Neuronal stem cell (in vitro differentiated cells): ENCODE data around the gene NSD2. TPM values are rescaled to one million over a fixed set of nuclear protein-coding genes. Genes with fewer than 3 reads are reported as not detected.
A peak's percentile ranks its signal among the peaks of the same experiment; 100 is the strongest.

Experiments used
- DNase-seq: peaks from one replicate; pipeline ENCODE4 v3.0.0-alpha.2; 2013; ENCODE audit warnings: low spot score
- H2AFZ ChIP-seq: one replicate; pipeline ENCODE4 v1.6.1; 2013; ENCODE audit warnings: mild to moderate bottlenecking, low read length, inconsistent platforms
- H2AK5ac ChIP-seq: 2 replicates; pipeline ENCODE4 v1.6.1; 2013; ENCODE audit warnings: low read depth, mild to moderate bottlenecking, inconsistent platforms, low read length, moderate library complexity, mixed read lengths
- H2BK120ac ChIP-seq: 2 replicates; pipeline ENCODE4 v1.6.1; 2013; ENCODE audit warnings: low read depth, mild to moderate bottlenecking, inconsistent platforms, low read length, moderate library complexity, mixed read lengths
- H2BK12ac ChIP-seq: one replicate; pipeline ENCODE4 v1.6.1; 2013; ENCODE audit warnings: low read length, inconsistent platforms
- H2BK15ac ChIP-seq: 2 replicates; pipeline ENCODE4 v1.6.1; 2013; ENCODE audit warnings: mild to moderate bottlenecking, low read length, inconsistent platforms, mixed read lengths
- H2BK5ac ChIP-seq: one replicate; pipeline ENCODE4 v1.6.1; 2013; ENCODE audit warnings: inconsistent platforms, mild to moderate bottlenecking, low read length, moderate library complexity
- H3K14ac ChIP-seq: one replicate; pipeline ENCODE4 v1.6.1; 2013; ENCODE audit warnings: low read length, inconsistent platforms
- H3K18ac ChIP-seq: 2 replicates; pipeline ENCODE4 v1.6.1; 2013; ENCODE audit warnings: low read length, inconsistent platforms
- H3K23ac ChIP-seq: 2 replicates; pipeline ENCODE4 v1.6.1; 2013; ENCODE audit warnings: low read depth, mild to moderate bottlenecking, mixed read lengths, low read length, inconsistent platforms; ENCODE audit not compliant: poor library complexity
- H3K27ac ChIP-seq: replicated peaks from 3 replicates; pipeline ENCODE4 v1.5.1; 2013; ENCODE audit warnings: low read length, inconsistent platforms
- H3K27me3 ChIP-seq, 3 experiments: 2 replicates each; pipeline ENCODE4 v1.6.1; 2013; ENCODE audit warnings: low read length in 3 of 3, mild to moderate bottlenecking in 2 of 3, inconsistent platforms in 1 of 3, low read depth in 1 of 3, mixed read lengths in 1 of 3, moderate library complexity in 1 of 3; ENCODE audit not compliant: control insufficient read depth in 3 of 3, insufficient read depth in 3 of 3
- H3K36me3 ChIP-seq, 2 donors: replicated peaks in 1 of 2; 2 replicates each; pipeline ENCODE4 v1.6.1; 2013; ENCODE audit warnings: low read length in 2 of 2; ENCODE audit not compliant: control insufficient read depth in 2 of 2, insufficient read depth in 2 of 2
- H3K4ac ChIP-seq: 2 replicates; pipeline ENCODE4 v1.6.1; 2013; ENCODE audit warnings: inconsistent platforms, mild to moderate bottlenecking, low read length, moderate library complexity
- H3K4me1 ChIP-seq, 2 donors: 1 replicate in 1 of 2; 2 replicates in 1 of 2; pipeline ENCODE4 v1.6.1; 2013; ENCODE audit warnings: low read length in 2 of 2, low read depth in 1 of 2; ENCODE audit not compliant: control insufficient read depth in 2 of 2, insufficient read depth in 1 of 2
- H3K4me2 ChIP-seq: one replicate; pipeline ENCODE4 v1.6.1; 2013; ENCODE audit warnings: mild to moderate bottlenecking, low read length, inconsistent platforms; ENCODE audit not compliant: insufficient read depth, poor library complexity, severe bottlenecking
- H3K4me3 ChIP-seq, 2 donors: 2 replicates each; pipeline ENCODE4 v1.5.1; 2013; ENCODE audit warnings: low read length in 2 of 2, mild to moderate bottlenecking in 2 of 2, inconsistent platforms in 1 of 2, moderate library complexity in 1 of 2
- H3K79me1 ChIP-seq: one replicate; pipeline ENCODE4 v1.6.1; 2013; ENCODE audit warnings: low read depth, mild to moderate bottlenecking, inconsistent platforms, low read length, moderate library complexity
- H3K9ac ChIP-seq: one replicate; pipeline ENCODE4 v1.6.1; 2013; ENCODE audit warnings: mild to moderate bottlenecking, low read depth, low read length, inconsistent platforms; ENCODE audit not compliant: poor library complexity
- H3K9me3 ChIP-seq, 2 donors: replicated peaks in 1 of 2; 2 replicates each; pipeline versions ENCODE3 to v1.6.1; 2013; ENCODE audit warnings: low read length in 2 of 2, mild to moderate bottlenecking in 2 of 2, inconsistent platforms in 1 of 2, low read depth in 1 of 2, mixed read lengths in 1 of 2, moderate library complexity in 1 of 2; ENCODE audit not compliant: control insufficient read depth in 2 of 2, insufficient read depth in 1 of 2
- H4K8ac ChIP-seq: one replicate; pipeline ENCODE4 v1.6.1; 2013; ENCODE audit warnings: low read depth, mild to moderate bottlenecking, inconsistent platforms, low read length, moderate library complexity
- H4K91ac ChIP-seq: one replicate; pipeline ENCODE4 v1.6.1; 2013; ENCODE audit warnings: low read length, low read depth, mild to moderate bottlenecking, inconsistent platforms; ENCODE audit not compliant: poor library complexity
- WGBS, 2 donors: extraction: QIAGEN DNeasy Blood & Tissue Kit; methylation state at CpG; one replicate each; pipeline ENCODE4 v1.1.7; 2013; ENCODE audit warnings: missing lambda C conversion rate in 2 of 2, mixed read lengths in 1 of 2; ENCODE audit not compliant: insufficient read length in 2 of 2, insufficient replicate concordance in 1 of 2; ENCODE audit errors: extremely low coverage in 2 of 2; 5-methylcytosine and 5-hydroxymethylcytosine counted together
- polyA plus RNA-seq, 2 experiments: library from polyadenylated mRNA; stranded (reverse); fragments of 200-250 nt; gene quantifications; one replicate each; pipeline ENCODE4 v1.2.3, GENCODE V29; 2013

Gene NSD2
- 119 TPM for polyA plus RNA-seq (2013, experiment 1 of 2)
- 115 TPM for polyA plus RNA-seq (2013, experiment 2 of 2)

DNA sequence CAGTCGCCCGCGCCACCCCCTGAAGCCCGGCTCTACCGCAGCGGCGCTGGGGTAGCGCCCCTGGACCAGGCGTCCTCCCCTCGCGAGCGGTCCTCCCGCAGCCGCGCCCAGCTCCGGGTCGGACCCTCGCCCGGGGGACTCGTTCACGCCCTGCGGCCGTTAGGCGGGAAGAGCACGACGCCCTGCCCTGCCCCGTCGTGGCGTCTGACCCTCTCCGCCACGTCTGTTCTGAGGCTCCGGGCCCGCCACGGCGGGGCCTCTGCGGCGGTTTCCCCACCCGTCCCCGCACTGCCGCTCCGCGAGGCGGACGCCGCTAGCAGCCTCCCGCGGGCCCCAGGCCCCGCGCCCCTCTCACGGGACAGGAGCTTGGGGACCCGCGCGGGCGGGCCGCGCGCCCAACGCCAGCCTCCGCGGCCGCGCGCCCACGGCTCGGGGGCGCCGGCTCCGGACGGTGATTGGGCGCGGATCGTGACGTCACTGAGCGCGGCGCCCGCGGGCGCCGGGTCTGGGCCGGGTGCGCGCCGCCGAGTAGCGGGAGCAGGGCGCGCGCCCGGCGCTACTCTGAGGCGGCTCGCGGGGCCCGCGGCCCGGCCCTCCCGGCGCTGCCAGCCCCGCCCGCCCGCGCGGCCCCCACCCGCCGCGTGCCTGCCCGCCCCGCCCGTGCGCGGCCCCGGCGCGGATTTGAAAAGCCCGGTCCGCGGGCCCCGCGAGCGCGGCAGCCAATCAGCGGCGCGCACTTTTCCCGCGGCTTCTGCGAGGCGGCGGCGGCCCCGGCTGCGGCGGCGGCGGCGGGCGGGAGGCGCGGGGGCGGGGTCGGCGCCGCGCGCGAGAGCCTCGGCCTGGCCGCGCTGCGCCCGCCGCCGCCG, at the start of gene NSD2:
Gene NSD2 (plus strand): TSS at position 816 of the 866 bp plus-strand sequence. CDS start 29,262 bp downstream, outside the sequence.
- Histone ChIP-seq H4K8ac (peak within 1 kb of the TSS; percentile 75), H3K23ac (peak within 1 kb of the TSS; percentile 91), H3K4me2 (peak within 1 kb of the TSS; percentile 75), H2BK5ac (peak within 1 kb of the TSS; percentile 98), H2BK120ac (peak within 1 kb of the TSS; percentile 96), H3K79me1 (peaks cover 2% of the 10 kb centered on the region), H3K9me3 (no peaks in the 10 kb centered on the region), H3K4ac (no peak within 1 kb of the TSS), H2AK5ac (peak within 1 kb of the TSS; percentile 96), H2AFZ (peak within 1 kb of the TSS; percentile 84), H3K27ac (peak within 1 kb of the TSS; percentile 94), H3K18ac (peak within 1 kb of the TSS; percentile 99), H3K4me3 (peak within 1 kb of the TSS; percentile 78 to 95), H4K91ac (no peak within 1 kb of the TSS), H2BK15ac (peak within 1 kb of the TSS; percentile 73), H3K27me3 (peaks cover 0 to 2% (median 0%) of the 10 kb centered on the region in 3 experiments), H3K4me1 (peaks cover 15 to 22% of the 10 kb centered on the region in 2 donors), H3K14ac (peak within 1 kb of the TSS; percentile 60), H3K36me3 (peaks cover 2 to 21% of the 10 kb centered on the region in 2 donors), H2BK12ac (no peak within 1 kb of the TSS), H3K9ac (peak within 1 kb of the TSS; percentile 97)
- DNase-seq, result peak; percentile 88
- WGBS, 2 donors, result no CpG with 5 or more reads among the region's 155 CpGs

DNA sequence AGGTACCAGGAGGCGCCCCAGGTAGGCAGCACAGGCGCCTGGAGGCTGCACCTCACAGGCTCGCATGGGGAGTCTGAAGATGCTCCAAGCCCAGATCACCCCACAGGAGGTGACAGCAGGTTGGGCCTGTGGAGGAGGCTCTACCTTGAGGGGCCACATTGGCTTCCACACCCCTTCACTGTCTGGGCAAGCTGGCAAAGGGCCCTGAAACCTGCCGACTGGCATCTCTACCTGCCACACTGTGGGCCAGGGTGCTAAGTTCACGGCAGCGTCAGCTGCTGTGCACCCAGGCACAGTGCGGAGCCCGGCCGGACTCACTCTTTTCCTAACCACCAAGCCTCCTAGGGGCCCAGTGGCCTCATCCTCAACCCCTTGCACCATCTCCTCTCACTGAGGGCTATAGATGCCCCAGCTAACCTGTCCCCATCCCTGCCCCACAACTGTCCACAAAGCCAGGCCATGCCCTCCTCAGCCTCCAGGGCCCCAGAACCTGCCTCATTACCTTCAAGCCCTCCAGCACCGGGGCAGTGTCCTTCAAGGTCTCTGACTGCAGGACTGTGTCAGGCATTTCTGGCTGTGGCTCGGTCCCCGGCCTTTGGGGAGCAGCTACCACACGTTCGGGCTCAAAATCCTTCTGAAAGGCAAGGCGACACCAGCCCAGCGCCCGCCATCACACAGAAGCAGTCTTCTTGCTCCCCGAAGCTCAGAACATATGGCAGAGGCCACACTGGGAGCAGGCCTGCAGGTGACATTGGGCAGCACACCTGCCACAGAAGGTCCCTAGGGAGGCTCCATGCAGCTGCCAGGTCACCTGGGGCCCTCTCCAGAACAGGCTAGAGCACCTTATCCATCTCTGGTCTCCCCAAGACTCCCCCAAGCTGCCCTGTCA, 49.3 kb upstream of the NSD2 start:
- no peaks in the 10 kb centered on the region for H3K27me3 ChIP-seq
- H2BK120ac ChIP-seq, result no peak overlapping the region
- no peak overlapping the region for H4K91ac ChIP-seq
- DNase-seq, result no peak
- no peak overlapping the region for H2AFZ ChIP-seq
- no peak overlapping the region for H2BK12ac ChIP-seq
- no peak overlapping the region for H2AK5ac ChIP-seq
- no peak overlapping the region for H3K4me3 ChIP-seq
- H3K4ac ChIP-seq, result no peak overlapping the region
- no CpG with 5 or more reads among the region's 18 CpGs for WGBS, 2 donors
- no peak overlapping the region for H3K18ac ChIP-seq
- peak overlapping the region; percentile 21 for H3K14ac ChIP-seq
- H3K9ac ChIP-seq, result no peak overlapping the region
- H3K36me3 ChIP-seq, result peaks cover 38 to 94% of the 10 kb centered on the region in 2 donors
- H3K4me1 ChIP-seq, result peaks cover 0 to 5% of the 10 kb centered on the region in 2 donors
- H4K8ac ChIP-seq, result no peak overlapping the region
- H2BK5ac ChIP-seq, result peak overlapping the region; percentile 39
- no peak overlapping the region for H3K4me2 ChIP-seq
- H3K23ac ChIP-seq, result peak overlapping the region; percentile 65
- no peak overlapping the region for H3K27ac ChIP-seq
- H2BK15ac ChIP-seq, result no peak overlapping the region
- peaks cover 2% of the 10 kb centered on the region for H3K79me1 ChIP-seq
- no peaks in the 10 kb centered on the region for H3K9me3 ChIP-seq

DNA sequence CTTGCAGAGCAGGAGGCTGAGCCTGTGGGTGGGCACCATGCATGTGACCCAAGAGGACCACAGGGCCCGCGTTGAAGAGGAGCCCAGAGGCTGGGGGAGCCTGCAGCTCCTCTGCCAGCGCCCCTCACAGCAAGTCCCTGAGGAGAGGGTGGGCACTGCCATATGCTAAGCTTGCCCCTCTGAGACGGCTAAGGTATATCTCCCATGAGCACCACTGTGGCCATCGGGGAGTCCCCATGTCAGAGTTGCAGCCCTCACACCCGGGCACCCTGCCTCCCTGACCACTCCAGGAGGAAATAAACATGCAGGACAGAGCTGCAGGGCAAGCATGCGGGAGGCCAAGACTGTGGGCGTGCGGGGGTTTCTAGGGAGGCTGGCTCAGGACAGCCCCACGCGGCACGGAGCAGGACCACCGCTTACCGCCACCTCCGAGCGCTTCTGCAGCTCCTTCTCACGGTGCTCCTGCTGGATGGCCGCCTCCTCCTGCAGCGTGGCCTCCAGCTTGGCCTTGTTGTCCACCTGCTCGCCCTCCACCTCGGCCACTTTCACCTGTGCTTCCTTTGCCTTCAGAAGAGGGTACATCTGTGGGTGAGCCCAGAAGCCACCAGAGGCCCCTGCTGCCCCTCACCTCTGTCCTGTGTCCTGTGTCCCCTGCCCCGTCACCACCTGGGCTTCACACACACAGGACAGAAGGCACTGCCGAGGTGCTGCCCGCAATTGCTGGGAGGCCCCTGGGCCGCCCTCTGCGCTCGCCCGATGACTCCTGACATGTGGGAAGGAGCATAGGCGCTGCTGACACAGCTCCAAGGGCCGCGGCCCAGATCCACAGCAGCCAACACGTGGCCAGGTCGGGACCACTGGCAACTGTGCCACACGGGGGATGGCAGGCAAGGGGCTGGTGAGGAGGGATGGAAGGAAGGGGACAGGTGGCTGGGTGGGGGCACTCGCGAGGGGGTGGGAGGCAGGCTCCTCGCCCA, 48.3 kb upstream of the NSD2 start:
- H3K36me3 ChIP-seq, result peaks cover 35 to 86% of the 10 kb centered on the region in 2 donors
- no peak overlapping the region for H2AK5ac ChIP-seq
- no peak overlapping the region for H3K14ac ChIP-seq
- H3K4ac ChIP-seq, result no peak overlapping the region
- no peak overlapping the region for H2AFZ ChIP-seq
- peak overlapping the region; percentile 21 for H3K9ac ChIP-seq
- H3K4me3 ChIP-seq, result no peak overlapping the region
- peak overlapping the region; percentile 39 for H2BK5ac ChIP-seq
- peak overlapping the region; percentile 58 for H2BK12ac ChIP-seq
- H2BK15ac ChIP-seq, result no peak overlapping the region
- H2BK120ac ChIP-seq, result no peak overlapping the region
- no peak overlapping the region for H3K4me2 ChIP-seq
- WGBS, 2 donors, result no CpG with 5 or more reads among the region's 37 CpGs
- no peak overlapping the region for H4K91ac ChIP-seq
- no peaks in the 10 kb centered on the region for H3K9me3 ChIP-seq
- H3K18ac ChIP-seq, result peak overlapping the region; percentile 57
- no peak overlapping the region for H4K8ac ChIP-seq
- DNase-seq, result no peak
- H3K4me1 ChIP-seq, result peaks cover 0 to 6% of the 10 kb centered on the region in 2 donors
- peak overlapping the region; percentile 80 for H3K23ac ChIP-seq
- no peaks in the 10 kb centered on the region for H3K27me3 ChIP-seq
- no peak overlapping the region for H3K27ac ChIP-seq
- H3K79me1 ChIP-seq, result peaks cover 2% of the 10 kb centered on the region
